T-helper 9 cell (primary cell): Measurements from ENCODE around the gene SLC9A5.
A peak's percentile ranks its signal among the peaks of the same experiment; 100 is the strongest.

Source experiments
- DNase-seq: peaks from one replicate; pipeline ENCODE4 v3.0.0-alpha.2; 2020
- total RNA-seq, 2 donors: gene quantifications; one replicate each; lab custom pipeline; 2026; lab: John Stamatoyannopoulos, UW

The SLC9A5 gene
- 3.3 to 3.9 reads per million in 2 donors for total RNA-seq

- peak; percentile 20 for DNase-seq
Measured at GRCh38 chr16:67248401-67249177, at the start of gene SLC9A5. Gene SLC9A5, plus strand, starts transcription at chr16:67248979. Its CDS starts 36 bp downstream, at chr16:67249015.

GRCh38 chr16:67199011-67199807 is 49.6 kb upstream of the SLC9A5 start, which contains the start of gene ELMO3:
Gene ELMO3, plus strand, starts transcription at chr16:67199131. Its CDS starts 196 bp downstream, at chr16:67199327.
- no peak for DNase-seq

- no peak for DNase-seq
Measured at GRCh38 chr16:67199808-67200198, 49.0 kb upstream of the SLC9A5 start.

- DNase-seq: no peak
Measured at GRCh38 chr16:67200491-67200890, 48.3 kb upstream of the SLC9A5 start.

- DNase-seq: no peak
Measured at GRCh38 chr16:67201411-67202345, 47.1 kb upstream of the SLC9A5 start.

GRCh38 chr16:67202426-67202825 is 46.4 kb upstream of the SLC9A5 start:
- no peak for DNase-seq

- DNase-seq: no peak
Measured at GRCh38 chr16:67202956-67203493, 45.8 kb upstream of the SLC9A5 start.

GRCh38 chr16:67204076-67204475 is 44.7 kb upstream of the SLC9A5 start:
- DNase-seq: no peak

GRCh38 chr16:67206129-67206837 is 42.5 kb upstream of the SLC9A5 start:
- no peak for DNase-seq

- DNase-seq: no peak
Measured at GRCh38 chr16:67206838-67207248, 41.9 kb upstream of the SLC9A5 start.

GRCh38 chr16:67207249-67208091 is 41.3 kb upstream of the SLC9A5 start:
- no peak for DNase-seq

GRCh38 chr16:67208154-67208896 is 40.5 kb upstream of the SLC9A5 start:
- no peak for DNase-seq

- no peak for DNase-seq
Measured at GRCh38 chr16:67209565-67209964, 39.2 kb upstream of the SLC9A5 start.

- DNase-seq: no peak
Measured at GRCh38 chr16:67210069-67210937, 38.5 kb upstream of the SLC9A5 start.

GRCh38 chr16:67211674-67212073 is 37.1 kb upstream of the SLC9A5 start:
- DNase-seq: no peak

GRCh38 chr16:67212766-67213165 is 36.0 kb upstream of the SLC9A5 start:
- DNase-seq: no peak

- no peak for DNase-seq
Measured at GRCh38 chr16:67213197-67214019, 35.4 kb upstream of the SLC9A5 start.

GRCh38 chr16:67215706-67216105 is 33.1 kb upstream of the SLC9A5 start:
- no peak for DNase-seq
